ENCODE data around the gene ARHGAP45. TPM values are rescaled to one million over a fixed set of nuclear protein-coding genes. Genes with fewer than 3 reads are reported as not detected.

ARHGAP45 gene
- total and polyA plus RNA-seq, 8 donors: 5.1 to 21.6 (median 11.2) TPM

DNA sequence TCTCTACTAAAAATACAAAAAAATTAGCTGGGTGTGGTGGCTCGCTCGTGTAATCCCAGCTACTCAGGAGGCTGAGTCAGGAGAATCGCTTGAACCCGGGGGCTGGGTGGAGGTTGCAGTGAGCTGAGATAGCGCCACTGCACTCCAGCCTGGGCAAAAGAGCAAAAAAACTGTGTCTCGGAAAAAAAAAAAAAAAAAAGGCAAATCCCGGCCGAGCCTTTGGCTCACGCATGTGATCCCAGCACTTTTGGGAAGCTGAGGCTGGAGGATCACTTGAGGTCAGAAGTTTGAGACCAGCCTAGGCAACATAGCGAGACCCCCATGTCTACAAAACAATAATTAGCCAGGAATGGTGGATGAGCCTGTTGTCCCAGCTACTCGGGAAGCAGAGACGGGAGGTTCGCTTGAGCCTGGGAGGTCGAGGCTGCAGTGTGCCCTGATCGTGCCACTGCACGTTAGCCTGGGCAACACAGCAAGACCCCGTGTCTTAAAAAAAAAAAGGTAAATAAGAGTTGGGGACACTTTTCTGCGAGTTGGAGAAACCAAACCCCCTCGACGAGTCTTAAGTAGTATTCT lies 36.3 kb downstream of the ARHGAP45 start:
- ATAC-seq (no peak), FAIRE-seq (no peak), DNase-seq (peak in 1 of 6 donors; percentile 19)
- H3K36me3 ChIP-seq: peaks cover 0 to 12% (median 0%) of the 10 kb centered on the region in 3 donors
- H3K27ac ChIP-seq: peak overlapping the region; percentile 62 to 80 (median 74)
- intact Hi-C loops (cut with DNase I): no loop called here
- peaks cover 7 to 20% (median 13%) of the 10 kb centered on the region in 3 donors for H3K4me1 ChIP-seq
- TF ChIP-seq, protein P1, sequence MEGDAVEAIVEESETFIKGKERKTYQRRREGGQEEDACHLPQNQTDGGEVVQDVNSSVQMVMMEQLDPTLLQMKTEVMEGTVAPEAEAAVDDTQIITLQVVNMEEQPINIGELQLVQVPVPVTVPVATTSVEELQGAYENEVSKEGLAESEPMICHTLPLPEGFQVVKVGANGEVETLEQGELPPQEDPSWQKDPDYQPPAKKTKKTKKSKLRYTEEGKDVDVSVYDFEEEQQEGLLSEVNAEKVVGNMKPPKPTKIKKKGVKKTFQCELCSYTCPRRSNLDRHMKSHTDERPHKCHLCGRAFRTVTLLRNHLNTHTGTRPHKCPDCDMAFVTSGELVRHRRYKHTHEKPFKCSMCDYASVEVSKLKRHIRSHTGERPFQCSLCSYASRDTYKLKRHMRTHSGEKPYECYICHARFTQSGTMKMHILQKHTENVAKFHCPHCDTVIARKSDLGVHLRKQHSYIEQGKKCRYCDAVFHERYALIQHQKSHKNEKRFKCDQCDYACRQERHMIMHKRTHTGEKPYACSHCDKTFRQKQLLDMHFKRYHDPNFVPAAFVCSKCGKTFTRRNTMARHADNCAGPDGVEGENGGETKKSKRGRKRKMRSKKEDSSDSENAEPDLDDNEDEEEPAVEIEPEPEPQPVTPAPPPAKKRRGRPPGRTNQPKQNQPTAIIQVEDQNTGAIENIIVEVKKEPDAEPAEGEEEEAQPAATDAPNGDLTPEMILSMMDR (IDR thresholded peaks at IDR 0.05): no peak
- peak overlapping the region in 2 of 4 donors; percentile 11 to 28 for H3K4me3 ChIP-seq
- H3K9me3 ChIP-seq: no peaks in the 10 kb centered on the region
- no peaks in the 10 kb centered on the region for H3K27me3 ChIP-seq
- 33% methylated on average over 20 of the region's 20 CpGs for WGBS, 2 donors

DNA sequence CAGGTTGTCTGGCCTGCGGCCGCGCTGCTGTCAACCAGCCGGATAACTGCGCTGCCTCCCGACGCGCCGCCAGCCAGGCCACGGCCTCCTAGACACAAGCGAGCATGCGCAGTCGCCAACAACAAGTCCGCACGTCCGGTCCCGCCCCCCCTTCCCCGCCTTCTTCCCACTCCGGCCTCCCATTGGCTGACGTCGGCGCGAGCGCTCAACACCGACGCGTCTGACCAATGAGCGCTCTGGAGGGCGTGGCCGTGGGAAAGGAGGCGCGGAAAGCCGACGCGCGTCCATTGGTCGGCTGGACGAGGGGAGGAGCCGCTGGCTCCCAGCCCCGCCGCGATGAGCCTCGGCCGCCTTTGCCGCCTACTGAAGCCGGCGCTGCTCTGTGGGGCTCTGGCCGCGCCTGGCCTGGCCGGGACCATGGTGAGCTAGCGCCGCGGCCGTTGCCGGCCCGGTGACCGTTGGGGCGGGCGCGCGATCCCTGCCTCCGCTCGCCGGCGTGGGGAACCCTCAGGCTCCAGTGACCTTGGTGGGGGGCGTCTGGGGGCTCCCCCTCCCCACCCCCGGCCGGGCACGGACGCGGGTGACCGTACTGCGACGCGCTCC lies 36.8 kb downstream of the ARHGAP45 start, which contains the start of gene GPX4:
GPX4 (plus strand) TSS at position 287 of the 603 bp plus-strand sequence; CDS start at position 337, 50 bp downstream.
- H3K4me3 ChIP-seq: peak within 1 kb of the TSS; percentile 48 to 81 (median 69)
- H3K36me3 ChIP-seq: peaks cover 0 to 17% (median 0%) of the 10 kb centered on the region in 3 donors
- H3K9me3 ChIP-seq: no peaks in the 10 kb centered on the region
- ATAC-seq (peak; percentile 87 to 92 (median 89)), DNase-seq (peak; percentile 97 to 100 (median 99)), FAIRE-seq (peak; percentile 94)
- intact Hi-C loops (cut with DNase I): no loop called here
- TF ChIP-seq, protein P1 (IDR thresholded peaks at IDR 0.05): no peak
- peak within 1 kb of the TSS; percentile 86 to 95 (median 92) for H3K27ac ChIP-seq
- WGBS, 2 donors: 0 to 1% methylated on average over 59 to 75 of the region's 75 CpGs
- H3K27me3 ChIP-seq: no peaks in the 10 kb centered on the region
- H3K4me1 ChIP-seq: peaks cover 7 to 20% (median 13%) of the 10 kb centered on the region in 3 donors

DNA sequence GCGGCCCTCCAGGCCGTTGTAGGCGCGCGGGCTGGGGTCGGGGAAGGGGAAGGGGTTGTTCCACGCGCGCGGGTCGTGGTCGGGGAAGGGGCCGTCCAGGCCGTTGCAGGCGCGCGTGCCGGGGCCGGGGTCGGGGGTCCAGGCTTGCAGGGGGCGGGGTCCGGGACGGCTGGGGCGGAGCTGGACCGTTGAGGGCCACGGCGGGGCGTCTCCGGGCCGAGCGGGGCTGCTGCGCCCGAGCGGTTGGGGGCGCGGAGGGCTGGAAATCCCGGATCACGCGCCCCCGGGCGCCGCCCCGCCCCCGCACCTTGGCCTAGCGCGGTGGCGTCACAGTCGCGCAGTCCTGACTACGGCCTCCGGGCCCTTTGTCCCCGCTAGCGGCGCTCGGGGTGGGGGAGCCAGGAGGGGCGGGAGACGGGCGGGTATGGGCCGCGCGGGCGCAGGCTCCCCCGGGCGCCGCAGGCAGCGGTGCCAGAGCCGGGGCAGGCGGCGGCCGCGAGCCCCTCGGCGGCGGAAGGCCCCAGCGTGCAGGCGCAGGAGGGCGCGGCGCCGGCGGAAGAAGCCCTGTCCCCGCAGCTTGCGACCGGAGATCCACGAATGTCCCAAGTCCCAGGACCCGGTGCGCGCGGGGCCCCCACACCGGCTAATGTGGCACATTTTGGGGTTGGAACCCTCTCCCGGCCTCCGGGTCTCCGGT lies 37.5 kb downstream of the ARHGAP45 start:
- H3K27me3 ChIP-seq: no peaks in the 10 kb centered on the region
- intact Hi-C loops (cut with DNase I): no loop called here
- H3K36me3 ChIP-seq: peaks cover 0 to 17% (median 0%) of the 10 kb centered on the region in 3 donors
- H3K4me1 ChIP-seq: peaks cover 7 to 20% (median 13%) of the 10 kb centered on the region in 3 donors
- peak overlapping the region; percentile 86 to 95 (median 92) for H3K27ac ChIP-seq
- no peaks in the 10 kb centered on the region for H3K9me3 ChIP-seq
- DNase-seq: peak; percentile 68 to 90 (median 78)
- peak; percentile 36 to 57 (median 41) for ATAC-seq
- TF ChIP-seq, protein P1 (IDR thresholded peaks at IDR 0.05): no peak
- WGBS, 2 donors: 1% methylated on average over 52 to 93 of the region's 93 CpGs
- H3K4me3 ChIP-seq: peak overlapping the region; percentile 48 to 81 (median 69)
- FAIRE-seq: no peak

DNA sequence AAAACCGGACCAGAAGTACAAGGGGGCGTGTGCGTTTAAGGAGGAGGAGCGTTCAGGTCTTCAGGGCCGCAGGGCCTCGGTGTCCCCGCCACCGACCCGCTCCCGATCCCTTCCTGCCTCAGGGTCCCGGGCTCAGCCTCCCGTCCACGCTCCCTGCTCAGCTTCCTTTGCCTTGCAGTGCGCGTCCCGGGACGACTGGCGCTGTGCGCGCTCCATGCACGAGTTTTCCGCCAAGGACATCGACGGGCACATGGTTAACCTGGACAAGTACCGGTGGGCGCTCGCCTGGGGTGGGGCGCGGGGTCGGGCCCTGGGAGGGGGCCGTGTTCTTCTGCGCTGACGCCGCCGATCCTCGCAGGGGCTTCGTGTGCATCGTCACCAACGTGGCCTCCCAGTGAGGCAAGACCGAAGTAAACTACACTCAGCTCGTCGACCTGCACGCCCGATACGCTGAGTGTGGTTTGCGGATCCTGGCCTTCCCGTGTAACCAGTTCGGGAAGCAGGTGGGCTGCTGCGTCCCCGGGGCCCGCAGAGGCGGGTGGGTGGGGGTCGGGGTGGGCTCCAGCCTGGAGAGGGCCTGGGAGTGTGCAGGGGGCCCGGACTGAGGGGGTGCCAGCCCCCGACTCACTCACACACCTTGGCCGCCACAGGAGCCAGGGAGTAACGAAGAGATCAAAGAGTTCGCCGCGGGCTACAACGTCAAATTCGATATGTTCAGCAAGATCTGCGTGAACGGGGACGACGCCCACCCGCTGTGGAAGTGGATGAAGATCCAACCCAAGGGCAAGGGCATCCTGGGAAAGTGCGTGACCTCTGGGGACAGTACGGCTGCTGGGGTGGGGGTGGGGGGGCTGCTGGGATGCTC lies 38.3 kb downstream of the ARHGAP45 start:
- peaks cover 7 to 20% (median 13%) of the 10 kb centered on the region in 3 donors for H3K4me1 ChIP-seq
- no peak for FAIRE-seq

More for the DNA sequence above, 38.3 kb downstream of the ARHGAP45 start:
- 25 to 28% methylated on average over 68 to 69 of the region's 69 CpGs for WGBS, 2 donors
- H3K27me3 ChIP-seq: no peaks in the 10 kb centered on the region
- peak overlapping the region; percentile 86 to 95 (median 92) for H3K27ac ChIP-seq
- ATAC-seq: no peak
- peaks cover 0 to 17% (median 0%) of the 10 kb centered on the region in 3 donors for H3K36me3 ChIP-seq
- TF ChIP-seq, protein P1 (IDR thresholded peaks at IDR 0.05): no peak
- no peaks in the 10 kb centered on the region for H3K9me3 ChIP-seq
- peak in 5 of 6 donors; percentile 43 to 89 (median 62) for DNase-seq
- H3K4me3 ChIP-seq: peak overlapping the region; percentile 48 to 81 (median 69)
- intact Hi-C loops (cut with DNase I): no loop called here
